ENCODE results near the gene DNASE1L3. TPM values are rescaled to one million over a fixed set of nuclear protein-coding genes. Genes with fewer than 3 reads are reported as not detected.
A peak's percentile ranks its signal among the peaks of the same experiment; 100 is the strongest.
"Not testable (repeated sequence)": the region's sequence is repeated elsewhere in the genome, so short reads cannot be mapped to it uniquely, and the experiment has no call there.

The DNASE1L3 gene, protein sequence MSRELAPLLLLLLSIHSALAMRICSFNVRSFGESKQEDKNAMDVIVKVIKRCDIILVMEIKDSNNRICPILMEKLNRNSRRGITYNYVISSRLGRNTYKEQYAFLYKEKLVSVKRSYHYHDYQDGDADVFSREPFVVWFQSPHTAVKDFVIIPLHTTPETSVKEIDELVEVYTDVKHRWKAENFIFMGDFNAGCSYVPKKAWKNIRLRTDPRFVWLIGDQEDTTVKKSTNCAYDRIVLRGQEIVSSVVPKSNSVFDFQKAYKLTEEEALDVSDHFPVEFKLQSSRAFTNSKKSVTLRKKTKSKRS
- 4.1 TPM for total RNA-seq

DNA sequence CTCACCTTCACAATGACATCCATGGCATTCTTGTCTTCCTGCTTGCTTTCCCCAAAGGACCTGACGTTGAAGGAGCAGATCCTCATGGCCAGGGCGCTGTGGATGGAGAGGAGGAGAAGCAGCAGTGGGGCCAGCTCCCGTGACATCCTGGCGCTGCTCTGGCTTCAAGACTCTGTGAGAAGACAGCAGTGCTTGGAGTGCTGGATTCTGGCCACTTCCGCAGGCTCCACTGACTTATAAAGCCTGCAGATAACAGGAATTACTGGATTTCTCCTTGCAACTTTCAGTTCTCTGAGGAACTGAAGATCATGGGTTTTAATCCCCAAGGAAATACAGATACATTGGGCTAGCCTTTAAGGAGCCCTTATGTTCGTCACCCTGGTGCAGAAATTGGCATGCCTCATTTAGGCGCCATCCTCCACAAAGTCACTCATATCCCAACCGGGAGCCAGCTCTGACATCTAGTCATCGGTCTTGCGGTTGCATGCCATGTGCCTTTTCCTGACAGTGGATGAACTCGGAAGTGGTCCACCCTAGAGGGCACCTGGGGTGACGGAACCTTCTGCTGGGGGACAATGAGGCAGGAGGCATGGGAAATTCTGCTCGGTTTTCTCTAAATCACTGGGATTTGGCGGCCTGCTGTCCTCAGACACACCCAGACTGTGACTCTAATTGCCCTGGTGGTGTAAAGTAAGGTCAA, at the start of gene DNASE1L3:
Gene DNASE1L3, minus strand, starts transcription at position 212 of the 700 bp plus-strand sequence. Its CDS starts 66 bp downstream, at position 146.
- no peak for DNase-seq

DNA sequence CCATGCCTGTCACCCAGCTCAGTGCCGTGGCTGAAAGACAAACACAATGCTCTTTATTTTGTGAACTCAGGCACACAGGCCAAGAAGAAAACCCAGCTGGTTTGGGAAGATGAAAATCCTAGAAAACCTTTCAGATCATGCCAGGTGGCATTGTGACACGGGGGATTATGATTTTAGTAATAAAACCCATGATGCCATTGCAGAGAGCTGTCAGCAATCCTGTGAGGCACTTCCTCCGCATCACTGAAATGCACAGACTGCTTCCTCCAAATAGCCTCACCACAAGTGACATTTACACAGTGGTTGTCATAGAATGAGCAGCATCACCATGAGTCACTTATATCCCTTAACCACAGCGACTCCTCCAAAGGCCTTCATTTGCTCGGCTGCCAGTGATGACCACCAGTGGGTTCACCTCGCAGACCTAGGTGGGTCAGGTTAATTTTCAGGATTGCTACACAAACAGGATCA, 49.5 kb upstream of the DNASE1L3 start:
- no peak for DNase-seq

DNA sequence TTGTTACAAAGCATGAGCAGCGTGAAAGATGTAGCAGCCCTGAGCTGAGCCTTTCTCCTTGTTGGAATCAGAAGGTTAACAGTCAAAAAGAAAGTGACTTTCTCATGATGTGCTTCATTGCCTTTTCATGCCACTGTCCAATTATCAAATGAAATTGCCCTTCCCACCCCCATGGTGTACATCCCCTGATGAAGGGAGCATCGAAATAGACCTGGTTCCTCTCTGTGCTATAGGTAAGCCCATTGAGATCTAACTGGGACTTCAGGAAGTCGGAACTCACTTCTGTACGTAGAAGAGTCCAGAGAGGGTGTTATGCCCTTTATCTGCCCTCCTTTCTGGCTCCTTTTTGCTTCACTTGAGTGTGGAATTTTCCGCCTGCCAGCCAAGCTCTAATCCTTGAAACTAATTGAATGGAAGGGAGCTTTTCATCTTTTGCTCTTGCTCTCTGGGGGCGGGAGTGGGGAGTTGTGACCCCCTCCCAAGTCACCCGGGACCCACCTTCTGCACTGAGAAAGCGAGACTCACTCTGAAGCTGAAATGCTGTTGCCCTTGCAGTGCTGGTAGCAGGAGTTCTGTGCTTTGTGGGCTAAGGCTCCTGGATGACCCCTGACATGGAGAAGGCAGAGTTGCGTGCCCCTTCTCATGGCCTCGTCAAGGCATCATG, 47.8 kb upstream of the DNASE1L3 start:
- no peak for DNase-seq

DNA sequence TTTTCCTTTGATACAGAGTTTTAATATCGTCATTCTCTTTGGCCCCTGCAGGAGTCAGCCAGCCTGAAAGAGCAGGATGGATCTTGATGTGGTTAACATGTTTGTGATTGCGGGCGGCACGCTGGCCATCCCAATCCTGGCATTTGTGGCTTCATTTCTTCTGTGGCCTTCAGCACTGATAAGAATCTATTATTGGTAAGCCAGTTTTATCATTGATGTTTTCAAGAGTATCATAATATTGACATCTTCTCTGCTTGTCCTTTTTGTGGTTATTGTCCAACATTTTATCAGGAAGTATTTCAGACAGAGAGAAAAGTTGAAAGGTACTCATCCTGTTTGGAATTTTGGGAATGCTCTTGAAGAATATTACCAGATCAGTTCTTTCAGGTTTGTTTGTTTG, 45.7 kb upstream of the DNASE1L3 start:
- no peak for DNase-seq

DNA sequence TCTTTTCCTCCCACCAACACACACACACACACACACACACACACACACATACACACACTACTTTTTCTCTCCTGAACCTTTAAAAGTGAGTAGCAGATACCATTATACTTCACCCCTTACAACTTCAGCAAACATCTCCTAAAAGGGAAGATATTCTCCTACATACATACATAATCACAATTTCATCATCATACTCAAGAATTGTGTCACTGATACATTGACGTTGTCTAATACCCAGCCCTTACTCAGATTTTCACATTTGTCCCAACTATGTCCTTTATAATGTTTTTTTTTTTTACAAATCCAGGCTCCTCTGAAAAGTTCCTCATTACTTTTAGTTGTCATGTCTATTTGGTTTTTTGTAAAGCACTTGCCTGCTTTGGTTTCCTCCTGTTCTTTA, 45.3 kb upstream of the DNASE1L3 start:
- DNase-seq = no peak

DNA sequence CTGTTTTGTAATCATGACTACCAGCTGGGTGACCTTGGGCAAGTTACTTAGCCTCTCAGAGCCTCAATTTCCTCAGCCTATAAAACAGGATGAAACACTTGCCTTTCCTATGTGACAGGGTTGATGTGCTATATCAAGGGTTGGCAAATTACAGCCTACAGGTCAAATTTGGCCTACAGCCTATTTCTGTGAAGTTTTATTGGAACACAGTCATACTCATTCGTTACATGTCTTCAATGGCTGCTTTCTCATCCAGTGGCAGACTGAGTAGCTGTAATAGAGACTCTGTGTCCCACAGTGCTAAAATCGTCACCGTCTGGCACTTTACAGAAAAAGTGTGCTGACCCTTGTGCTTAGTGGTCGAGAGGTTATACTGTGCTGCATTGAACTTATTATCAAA, 43.4 kb upstream of the DNASE1L3 start:
- no peak for DNase-seq

DNA sequence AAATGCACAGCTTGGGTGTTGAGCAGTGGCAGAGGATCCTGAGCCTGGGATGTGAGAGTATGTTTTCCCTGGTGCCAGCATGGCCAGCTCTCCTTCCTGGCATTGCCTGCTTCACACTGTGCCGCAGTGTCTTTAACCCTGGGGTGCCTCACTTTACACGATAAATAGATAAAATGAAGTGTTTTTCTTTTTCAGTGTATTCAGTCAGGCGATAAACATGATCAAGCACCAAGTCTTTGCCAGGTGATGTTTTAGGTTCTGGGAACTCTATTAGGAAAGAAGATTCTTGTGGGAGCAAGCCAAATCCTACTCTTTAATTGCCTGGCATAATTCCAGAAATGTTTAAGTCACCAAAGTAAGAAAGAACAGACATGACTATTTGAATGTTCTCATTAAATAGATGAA, 40.9 kb upstream of the DNASE1L3 start:
- no peak for DNase-seq

DNA sequence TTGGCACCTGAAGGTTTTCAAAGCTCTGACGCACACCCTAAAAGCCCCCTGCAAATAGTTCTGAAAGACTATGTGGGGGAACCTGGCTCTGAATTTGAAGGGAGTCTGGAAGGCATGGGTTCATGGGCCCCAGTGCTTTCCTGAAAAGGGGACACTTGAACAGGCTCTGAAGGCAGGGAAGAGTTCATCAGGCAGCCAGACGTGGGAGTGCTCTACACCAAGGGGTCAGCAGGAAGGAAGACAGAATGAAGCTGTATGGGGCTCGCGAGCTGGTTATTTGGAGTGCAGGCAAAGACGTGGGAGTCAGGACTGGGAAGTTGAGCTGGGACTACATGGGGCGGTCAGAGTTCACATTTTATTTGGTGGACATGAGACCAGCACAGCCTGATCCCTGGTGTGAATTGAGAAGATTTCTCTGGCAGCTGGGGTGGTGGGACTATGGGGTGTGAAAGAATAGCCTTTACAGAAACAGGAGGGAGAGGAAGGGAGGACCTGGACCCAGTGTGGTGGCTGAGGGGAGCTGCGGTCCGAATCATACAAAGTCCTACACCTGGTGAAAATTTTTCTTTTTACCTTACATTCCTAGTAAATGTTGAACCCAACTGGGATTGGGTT, 39.4 kb upstream of the DNASE1L3 start:
- DNase-seq = no peak

DNA sequence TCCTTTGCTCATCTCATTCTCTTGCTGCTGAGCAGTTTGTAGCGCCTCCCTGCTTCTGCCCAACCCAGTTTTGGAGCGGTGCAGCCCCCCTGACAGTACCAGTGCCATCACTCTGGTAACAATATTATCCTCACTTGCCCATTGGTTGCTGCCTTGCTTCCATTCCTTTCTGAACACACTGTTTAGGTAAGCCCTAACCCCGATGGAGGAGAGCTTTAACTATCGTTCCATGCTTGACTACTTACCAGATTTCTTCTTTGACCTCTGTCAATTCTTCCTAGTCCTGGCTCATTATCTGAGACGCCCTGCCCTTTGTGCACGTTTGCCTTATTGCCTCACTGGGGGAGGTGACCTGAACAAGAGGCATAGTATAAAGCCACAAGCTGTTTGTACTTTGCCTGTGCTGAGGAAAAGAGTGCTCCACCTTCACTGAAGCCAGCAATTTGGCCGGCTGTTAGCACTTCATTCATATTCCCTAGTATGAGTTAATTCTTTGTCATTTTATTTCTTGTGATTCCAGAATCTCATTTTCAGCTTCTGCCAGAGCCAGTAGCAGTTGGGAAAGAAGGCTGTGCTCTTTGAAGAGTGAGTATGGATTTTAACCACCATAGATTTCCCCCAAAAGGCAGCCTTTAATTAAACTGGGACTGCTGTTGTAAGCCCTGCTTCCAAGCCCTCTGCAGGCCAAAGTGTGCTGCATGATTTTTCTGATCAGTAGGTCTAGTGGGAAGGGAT, 38.8 kb upstream of the DNASE1L3 start:
- DNase-seq = no peak

DNA sequence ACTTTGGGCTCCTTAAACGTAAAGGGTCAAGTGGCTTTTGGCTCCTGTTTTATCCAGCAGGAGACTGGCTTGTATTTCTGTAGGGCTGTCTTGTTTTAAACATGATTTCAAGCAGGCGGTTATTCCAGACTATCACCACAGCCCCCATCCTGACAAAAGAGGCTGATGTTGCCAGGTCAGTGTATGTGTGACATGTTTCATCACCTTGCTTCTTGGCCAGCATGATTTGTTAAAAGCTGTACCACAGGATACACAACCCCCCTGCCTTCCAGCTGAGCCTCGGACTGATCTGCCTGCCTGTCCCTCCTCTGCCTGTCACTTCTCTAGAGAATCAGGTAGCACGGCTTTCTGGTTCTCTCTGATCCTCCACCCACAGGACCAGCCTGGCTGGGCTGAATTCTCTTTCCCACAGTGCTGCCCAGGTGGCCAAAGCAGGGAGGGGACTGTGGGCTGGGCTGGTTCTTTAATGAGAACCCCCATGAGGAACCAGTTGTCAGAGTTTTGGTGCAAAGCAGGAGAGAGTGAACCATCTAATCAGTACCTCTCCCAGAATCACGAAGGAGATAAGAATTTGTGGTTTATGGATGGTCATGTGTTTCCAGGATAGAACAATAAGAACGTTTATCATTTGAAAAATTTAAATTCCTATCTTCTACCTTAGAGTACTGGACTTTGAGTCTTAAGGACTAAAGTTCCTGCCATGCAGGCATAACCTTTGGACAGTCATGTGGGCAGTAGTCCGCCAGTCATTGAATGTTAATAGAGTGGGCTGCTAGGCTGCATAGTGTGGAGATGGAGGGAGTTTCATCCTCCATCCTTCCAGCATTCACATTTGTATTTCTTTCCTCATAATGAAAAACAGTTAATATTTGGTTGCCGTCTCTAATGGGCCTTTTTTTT, 35.6 kb upstream of the DNASE1L3 start:
- DNase-seq = no peak

DNA sequence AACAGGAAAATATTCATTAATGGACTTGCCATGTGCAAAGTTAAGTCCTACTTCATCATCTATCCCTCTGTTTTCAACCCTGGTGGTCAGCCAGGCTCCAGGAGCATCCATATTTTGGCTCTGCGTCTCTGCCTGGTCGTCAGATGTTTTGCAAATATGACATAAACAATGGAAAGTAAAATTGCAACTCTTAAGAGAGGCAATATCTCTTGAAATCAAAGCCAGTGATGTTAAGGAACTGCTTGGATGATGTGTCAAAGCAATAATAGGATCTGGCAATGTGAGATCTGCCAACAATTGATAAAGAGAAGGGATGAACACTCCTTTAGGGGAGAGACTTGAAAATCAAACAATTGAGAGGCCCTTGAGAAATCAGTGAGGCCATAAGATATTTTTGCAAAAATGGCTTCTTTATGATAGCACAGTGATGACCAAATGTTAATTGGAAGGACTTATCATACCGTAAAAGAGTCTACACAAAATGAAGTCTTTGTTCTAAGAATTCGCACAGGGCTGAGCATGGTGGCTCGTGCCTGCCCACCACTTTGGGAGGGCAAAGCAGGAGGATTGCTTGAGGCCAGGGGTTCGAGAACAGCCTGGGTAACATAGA, 33.3 kb upstream of the DNASE1L3 start:
- no peak for DNase-seq

DNA sequence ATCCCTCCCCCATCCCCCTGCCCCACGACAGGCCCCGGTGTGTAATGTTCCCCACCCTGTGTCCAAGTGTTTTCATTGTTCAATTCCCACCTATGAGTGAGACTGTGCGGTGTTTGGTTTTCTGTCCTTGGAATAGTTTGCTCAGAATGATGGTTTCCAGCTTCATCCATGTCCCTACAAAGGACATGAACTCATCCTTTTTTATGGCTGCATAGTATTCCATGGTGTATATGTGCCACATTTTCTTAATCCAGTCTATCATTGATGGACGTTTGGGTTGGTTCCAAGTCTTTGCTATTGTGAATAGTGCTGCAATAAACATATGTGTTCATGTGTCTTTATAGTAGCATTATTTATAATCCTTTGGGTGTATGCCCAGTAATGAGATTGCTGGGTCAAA, 32.1 kb upstream of the DNASE1L3 start:
- DNase-seq = not testable (repeated sequence)

DNA sequence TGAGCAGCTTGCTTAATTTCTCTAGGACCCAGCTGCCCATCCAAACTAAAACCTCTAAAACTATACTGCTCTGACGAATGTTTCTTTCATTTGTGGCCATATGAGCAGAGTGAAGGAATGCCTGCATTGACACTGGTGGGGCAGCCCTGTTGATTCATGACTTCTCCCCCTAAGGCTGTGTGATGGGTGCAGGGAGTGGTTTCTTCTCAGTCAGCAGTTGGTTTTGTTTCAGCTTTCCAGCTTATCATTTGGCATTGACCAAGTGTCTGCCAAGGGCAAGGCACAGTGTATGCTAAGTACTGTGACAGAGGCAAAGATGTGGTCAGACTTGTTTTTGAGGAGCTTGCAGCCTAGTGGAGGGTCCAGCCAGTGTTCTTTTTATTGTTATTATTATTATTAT, 31.6 kb upstream of the DNASE1L3 start:
- peak; percentile 4 for DNase-seq

DNA sequence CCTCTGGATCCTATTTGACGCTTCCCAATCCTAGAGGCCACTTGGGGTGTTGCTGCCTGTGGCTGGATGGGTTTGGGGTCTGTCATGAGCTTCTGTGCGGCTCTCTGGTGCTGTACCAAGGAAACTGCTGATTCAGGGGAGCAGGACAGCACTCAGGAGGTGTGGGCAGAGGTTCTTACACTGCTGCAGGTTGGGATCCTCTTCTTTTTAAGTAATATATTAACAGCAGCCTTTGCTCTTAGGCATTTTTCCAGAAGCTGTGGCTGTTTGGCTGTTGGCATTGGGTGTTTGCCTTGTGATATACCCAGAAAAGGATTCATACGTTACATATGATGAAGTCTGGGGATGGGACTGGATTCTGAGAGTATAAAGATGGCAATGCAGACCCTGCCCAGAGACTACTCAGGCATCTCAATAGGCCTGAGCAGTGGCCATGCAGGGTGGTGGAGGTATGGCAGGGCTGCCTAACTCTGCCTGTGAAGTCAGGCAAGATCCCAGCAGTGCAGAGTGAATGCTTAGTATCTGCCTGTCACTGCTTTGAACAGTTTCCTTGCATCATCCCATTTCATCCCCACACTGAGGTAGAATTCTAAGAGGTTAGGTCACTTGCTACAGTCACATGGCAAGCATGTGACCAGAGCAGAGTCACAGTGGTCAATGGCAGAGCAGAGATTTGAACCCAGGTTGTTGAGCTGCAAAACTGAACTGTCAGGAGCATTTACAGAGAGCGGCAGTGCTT, 30.7 kb upstream of the DNASE1L3 start:
- no peak for DNase-seq

DNA sequence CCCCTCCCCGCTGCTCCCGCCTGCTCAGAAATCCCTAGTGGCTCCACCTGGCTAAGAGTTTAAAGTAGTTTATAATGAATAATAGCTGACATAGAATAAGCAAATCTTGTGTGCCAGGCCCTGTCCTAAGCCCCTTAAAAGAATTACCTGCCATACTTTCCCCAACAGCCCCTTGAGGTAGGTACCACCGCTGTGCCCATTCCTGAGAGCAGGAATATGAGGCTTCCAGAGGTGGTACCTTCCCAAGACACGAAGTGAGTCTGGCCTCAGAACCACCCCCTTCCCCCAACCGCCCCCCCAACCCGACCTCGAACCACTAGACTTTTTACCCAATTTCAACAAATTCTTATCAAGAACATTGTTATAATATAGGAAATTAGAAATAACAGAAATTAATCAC, 28.1 kb upstream of the DNASE1L3 start:
- no peak for DNase-seq

DNA sequence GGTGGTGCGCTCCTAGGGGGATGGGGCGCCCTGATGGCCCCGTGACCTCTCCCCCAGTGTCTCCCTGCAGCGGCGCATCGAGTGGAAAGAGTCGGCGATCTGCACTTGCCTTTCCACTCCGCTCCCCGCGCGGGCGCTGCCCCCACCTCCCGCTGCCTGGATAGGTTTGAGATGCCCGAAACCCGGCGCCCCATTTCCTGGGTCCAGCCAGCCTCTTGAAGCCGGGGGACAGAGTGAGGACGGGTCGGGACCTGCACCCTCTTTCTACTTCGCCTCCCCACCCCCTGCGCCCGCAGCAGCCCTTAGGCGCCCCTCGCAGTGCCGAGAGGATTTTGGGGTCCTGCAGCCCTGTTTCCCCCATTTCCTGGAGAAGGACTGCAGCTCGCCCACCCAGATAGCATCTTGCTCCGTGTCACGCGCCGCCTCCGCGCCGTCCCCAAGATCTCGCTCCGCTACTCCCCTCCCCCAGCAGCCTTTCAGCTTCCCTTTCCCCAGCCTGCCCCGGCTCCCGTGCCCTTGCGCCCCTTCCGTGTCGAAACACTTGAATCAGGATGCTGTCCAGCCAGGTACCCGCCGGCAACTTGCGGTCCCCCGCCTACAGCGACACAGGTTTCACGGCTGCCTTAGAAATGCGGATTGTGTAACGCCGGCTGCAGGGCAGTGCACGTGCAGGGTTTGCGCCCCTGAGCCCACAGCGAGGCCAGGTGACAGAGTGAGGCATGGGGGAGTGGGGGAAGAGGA, 27.3 kb upstream of the DNASE1L3 start:
- no peak for DNase-seq

DNA sequence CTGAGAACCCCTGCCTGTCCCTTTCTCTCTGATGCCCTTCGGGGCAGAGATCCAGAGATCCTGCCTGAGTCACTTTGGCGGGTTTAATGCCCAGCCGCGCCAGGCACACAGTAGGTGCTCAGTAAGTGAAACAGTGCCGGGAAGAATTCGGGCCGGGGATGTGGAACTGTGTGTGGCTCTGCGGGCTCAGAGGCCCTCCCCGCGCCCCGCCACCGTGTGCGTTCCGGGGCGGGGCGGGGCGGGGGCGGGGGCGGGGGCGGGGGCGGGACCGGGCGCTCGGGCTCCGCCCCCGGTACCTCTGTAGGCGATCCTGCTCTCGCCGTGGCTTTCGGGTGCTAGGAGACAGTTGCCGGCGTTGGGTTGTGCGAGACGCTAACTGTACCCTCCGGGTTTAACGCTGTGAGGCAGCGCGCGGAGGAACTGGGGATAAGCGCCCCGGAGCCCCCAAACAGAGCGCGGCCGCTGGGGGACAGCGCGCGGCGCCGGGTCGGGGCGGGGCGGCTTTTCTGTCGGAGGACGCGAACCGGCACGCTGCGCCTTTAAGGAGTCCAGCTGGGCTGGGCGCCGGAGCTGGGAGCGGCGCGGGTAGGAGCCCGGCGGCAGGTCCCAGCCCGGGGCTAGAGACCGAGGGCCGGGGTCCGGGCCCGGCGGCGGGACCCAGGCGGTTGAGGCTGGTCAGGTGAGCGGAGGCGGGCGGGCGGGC, 26.6 kb upstream of the DNASE1L3 start, which contains the start of gene ABHD6:
Gene ABHD6, plus strand, starts transcription at position 555 of the 703 bp plus-strand sequence. CDS start 18,795 bp downstream, outside the sequence.
- peak; percentile 34 for DNase-seq

DNA sequence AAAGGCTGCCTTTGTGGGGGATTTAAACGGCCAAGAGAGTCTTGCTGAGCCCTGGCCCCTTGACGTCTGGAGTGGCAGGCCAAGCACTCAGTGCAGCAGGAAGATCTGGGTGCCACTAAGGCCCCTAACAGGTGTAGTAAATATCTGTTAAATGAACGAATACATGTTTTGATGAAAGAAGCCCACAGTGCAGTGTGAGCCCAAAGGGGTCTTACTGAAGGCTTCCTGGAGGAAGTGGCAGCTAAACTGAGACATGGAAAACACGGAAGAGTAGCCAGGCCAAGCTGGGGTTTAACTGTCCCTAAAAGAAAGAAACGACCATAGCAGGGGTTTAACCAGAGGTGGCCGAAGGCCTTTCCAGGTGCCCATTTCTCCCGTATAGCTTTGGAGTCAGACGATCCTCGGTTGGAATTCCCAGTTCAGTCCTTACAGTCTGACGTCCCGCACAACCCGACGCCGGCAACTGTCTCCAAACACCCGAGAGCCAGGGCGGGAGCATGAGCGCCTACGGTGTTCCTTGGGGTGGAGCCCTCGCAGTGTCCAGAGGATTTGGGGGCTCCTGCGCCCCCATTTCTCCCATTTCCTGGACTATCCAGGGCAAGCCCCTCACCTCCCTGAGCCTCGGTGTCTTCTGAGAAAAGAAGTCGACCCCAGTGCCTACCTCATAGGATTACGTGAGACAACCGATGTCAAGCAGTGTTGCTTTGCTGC, 25.9 kb upstream of the DNASE1L3 start:
- DNase-seq = no peak

Data from skin of body (tissue), 2 donors.